Stimulated activated CD8-positive, alpha-beta memory T cell treated with anti-CD3 and anti-CD28 coated beads, Interleukin-12 subunit alpha, Interleukin-12 subunit beta, amount 100 ng/mL, for 24 hours (primary cell): ENCODE results near the gene NES.

Source experiments
- DNase-seq: peaks from one replicate; pipeline ENCODE4 v3.0.0-alpha.2; 2020; ENCODE audit errors: extremely low read depth

Gene NES

GRCh38 chr1:156703741-156704140 is 26.5 kb upstream of the NES start:
- no peak for DNase-seq

- DNase-seq: no peak
Measured at GRCh38 chr1:156703336-156703735, 26.1 kb upstream of the NES start.

GRCh38 chr1:156700736-156701531 is 23.7 kb upstream of the NES start:
- DNase-seq: no peak

- DNase-seq: no peak
Measured at GRCh38 chr1:156698995-156699394, 21.8 kb upstream of the NES start.

GRCh38 chr1:156697481-156697880 is 20.3 kb upstream of the NES start:
- no peak for DNase-seq

GRCh38 chr1:156696755-156697154 is 19.5 kb upstream of the NES start:
- no peak for DNase-seq

GRCh38 chr1:156694690-156694962 is 17.4 kb upstream of the NES start:
- no peak for DNase-seq

- DNase-seq: no peak
Measured at GRCh38 chr1:156693848-156694689, 16.9 kb upstream of the NES start.

- DNase-seq: no peak
Measured at GRCh38 chr1:156692925-156693847, 16.0 kb upstream of the NES start.

GRCh38 chr1:156692441-156692924 is 15.3 kb upstream of the NES start:
- no peak for DNase-seq

- no peak for DNase-seq
Measured at GRCh38 chr1:156691665-156692440, 14.6 kb upstream of the NES start.

- DNase-seq: no peak
Measured at GRCh38 chr1:156691191-156691590, 14.0 kb upstream of the NES start.

- DNase-seq: no peak
Measured at GRCh38 chr1:156690675-156691036, 13.4 kb upstream of the NES start.

GRCh38 chr1:156689953-156690674 is 12.9 kb upstream of the NES start:
- DNase-seq: no peak

GRCh38 chr1:156689035-156689952 is 12.1 kb upstream of the NES start:
- DNase-seq: peak; percentile 39

GRCh38 chr1:156684227-156684782 is 7.1 kb upstream of the NES start:
- DNase-seq: no peak

- DNase-seq: no peak
Measured at GRCh38 chr1:156682166-156682890, 5.1 kb upstream of the NES start.

- no peak for DNase-seq
Measured at GRCh38 chr1:156681196-156681960, 4.2 kb upstream of the NES start.
